Activated CD4-positive, alpha-beta T cell treated with anti-CD3 and anti-CD28 coated beads, Interleukin-2, amount 10 ng/mL, durations not matched to agents 24 days and 14 days (primary cell): ENCODE measurements around the gene SLC35E4. TPM values are rescaled to one million over a fixed set of nuclear protein-coding genes. Genes with fewer than 3 reads are reported as not detected.

Experiments used
- DNase-seq: peaks from one replicate; pipeline ENCODE4 v3.0.0; 2022
- H3K27ac Mint-ChIP-seq: one replicate; pipeline ENCODE4 v1.8.0; 2022; ENCODE audit warnings: mild to moderate bottlenecking, mixed read lengths
- H3K27me3 Mint-ChIP-seq: one replicate; pipeline ENCODE4 v1.8.0; 2022; ENCODE audit warnings: mixed read lengths
- H3K36me3 Mint-ChIP-seq: one replicate; pipeline ENCODE4 v1.8.0; 2022; ENCODE audit warnings: low read depth, mild to moderate bottlenecking, mixed read lengths
- H3K4me1 Mint-ChIP-seq: one replicate; pipeline ENCODE4 v1.8.0; 2021; ENCODE audit warnings: mixed read lengths
- H3K4me3 Mint-ChIP-seq: one replicate; pipeline ENCODE4 v1.8.0; 2022; ENCODE audit warnings: mild to moderate bottlenecking, moderate library complexity, mixed read lengths
- H3K9me3 Mint-ChIP-seq: one replicate; pipeline ENCODE4 v1.8.0; 2021; ENCODE audit warnings: mixed read lengths
- intact Hi-C: fragments of 100-400 bp; cut with micrococcal nuclease; formaldehyde crosslinking; loops from one replicate; pipeline ENCODE4 v1.15.1; 2023
- total RNA-seq: library from RNA; stranded (reverse); gene quantifications from 2 replicates; pipeline ENCODE4 v1.2.3, GENCODE V29; 2022

Gene SLC35E4
- total RNA-seq, 1 donor from 2014 or later = 6.6 TPM

DNA sequence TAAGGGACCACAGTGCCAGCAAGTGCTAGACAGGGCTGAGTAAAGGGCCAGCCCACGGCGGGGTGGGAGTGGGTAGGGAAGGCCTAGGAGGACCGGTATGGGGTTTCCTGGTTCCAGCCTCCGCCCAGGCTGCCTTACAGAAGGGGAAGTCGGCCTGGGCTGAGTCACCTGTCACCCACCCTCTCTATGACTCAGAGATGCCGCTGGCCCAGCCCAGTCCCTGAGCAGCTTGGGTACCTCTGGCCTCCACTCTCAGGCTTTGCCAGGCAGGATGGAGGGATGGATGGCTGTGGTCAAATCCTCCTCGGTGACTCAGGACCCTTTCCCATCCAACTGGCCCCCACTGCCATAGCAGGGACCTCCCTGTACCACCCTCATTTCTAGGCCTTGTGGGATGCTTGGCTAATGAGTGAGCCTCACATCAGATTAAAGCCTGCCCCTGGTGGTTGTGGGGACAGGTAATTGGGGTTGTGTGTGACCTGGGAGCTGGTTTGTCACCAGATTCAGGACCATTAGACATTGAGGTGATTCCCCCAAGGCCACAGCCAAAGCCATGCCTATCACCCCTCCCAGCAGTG lies 13.9 kb downstream of the SLC35E4 start:
- H3K36me3 Mint-ChIP-seq = peaks cover 16% of the 10 kb centered on the region
- H3K4me1 Mint-ChIP-seq = peaks cover 38% of the 10 kb centered on the region
- no peaks in the 10 kb centered on the region for H3K9me3 Mint-ChIP-seq
- intact Hi-C loops = loop anchor here (1.0 to 2.0 kb wide), 3 partner anchors 15 to 93 kb away; partner anchors contain the start of gene DUSP18
- peak overlapping the region; percentile 92 for H3K27ac Mint-ChIP-seq
- peak overlapping the region; percentile 40 for H3K4me3 Mint-ChIP-seq
- peak; percentile 91 for DNase-seq
- no peaks in the 10 kb centered on the region for H3K27me3 Mint-ChIP-seq

DNA sequence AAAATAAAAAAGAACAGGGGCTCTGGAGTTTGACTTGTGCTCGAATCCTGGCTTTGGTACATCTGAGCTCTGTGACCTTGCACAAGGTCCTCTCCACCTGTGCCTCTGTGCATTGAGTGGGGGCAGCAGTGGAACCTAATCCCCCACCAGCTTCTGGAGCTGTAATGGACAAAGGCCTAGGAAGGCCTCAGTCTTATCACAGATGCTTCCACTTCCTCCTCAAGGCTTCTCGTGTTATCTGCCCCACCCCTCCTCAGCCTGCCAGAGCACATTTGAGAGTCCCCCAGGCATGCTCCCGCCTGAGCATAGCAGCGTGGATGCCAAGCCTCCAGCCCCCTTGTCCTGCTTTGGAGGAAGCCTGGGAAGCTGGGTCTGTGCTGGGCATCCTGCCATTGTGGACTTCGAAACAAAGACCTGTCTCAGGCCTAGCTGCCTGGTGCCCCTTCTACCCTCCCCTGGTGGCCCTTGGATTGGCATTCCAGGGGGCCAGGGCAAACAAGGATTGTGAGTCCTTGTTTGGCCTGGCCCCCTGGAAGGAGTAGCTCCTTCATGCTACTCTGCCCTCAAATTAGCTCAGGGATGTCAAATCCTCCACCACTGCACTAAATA lies 15.0 kb downstream of the SLC35E4 start:
- DNase-seq = no peak
- H3K4me1 Mint-ChIP-seq = peaks cover 34% of the 10 kb centered on the region
- no peak overlapping the region for H3K4me3 Mint-ChIP-seq
- H3K27ac Mint-ChIP-seq = peak overlapping the region; percentile 72
- peaks cover 22% of the 10 kb centered on the region for H3K36me3 Mint-ChIP-seq
- no peaks in the 10 kb centered on the region for H3K9me3 Mint-ChIP-seq
- H3K27me3 Mint-ChIP-seq = no peaks in the 10 kb centered on the region
- intact Hi-C loops = no loop called here

- no peak for DNase-seq
Observed at GRCh38 chr22:30652852-30653251, 17.3 kb downstream of the SLC35E4 start.

GRCh38 chr22:30654361-30654760 lies 18.8 kb downstream of the SLC35E4 start:
- no peak overlapping the region for H3K27ac Mint-ChIP-seq
- intact Hi-C loops = no loop called here
- peaks cover 14% of the 10 kb centered on the region for H3K36me3 Mint-ChIP-seq
- no peak for DNase-seq
- peaks cover 24% of the 10 kb centered on the region for H3K4me1 Mint-ChIP-seq
- H3K9me3 Mint-ChIP-seq = no peaks in the 10 kb centered on the region
- H3K4me3 Mint-ChIP-seq = no peak overlapping the region
- H3K27me3 Mint-ChIP-seq = no peaks in the 10 kb centered on the region

More at GRCh38 chr22:30652852-30653251, 17.3 kb downstream of the SLC35E4 start:
- intact Hi-C loops = no loop called here
- peaks cover 18% of the 10 kb centered on the region for H3K36me3 Mint-ChIP-seq
- peaks cover 34% of the 10 kb centered on the region for H3K4me1 Mint-ChIP-seq
- no peak overlapping the region for H3K4me3 Mint-ChIP-seq
- no peaks in the 10 kb centered on the region for H3K9me3 Mint-ChIP-seq
- no peaks in the 10 kb centered on the region for H3K27me3 Mint-ChIP-seq
- peak overlapping the region; percentile 9 for H3K27ac Mint-ChIP-seq

DNA sequence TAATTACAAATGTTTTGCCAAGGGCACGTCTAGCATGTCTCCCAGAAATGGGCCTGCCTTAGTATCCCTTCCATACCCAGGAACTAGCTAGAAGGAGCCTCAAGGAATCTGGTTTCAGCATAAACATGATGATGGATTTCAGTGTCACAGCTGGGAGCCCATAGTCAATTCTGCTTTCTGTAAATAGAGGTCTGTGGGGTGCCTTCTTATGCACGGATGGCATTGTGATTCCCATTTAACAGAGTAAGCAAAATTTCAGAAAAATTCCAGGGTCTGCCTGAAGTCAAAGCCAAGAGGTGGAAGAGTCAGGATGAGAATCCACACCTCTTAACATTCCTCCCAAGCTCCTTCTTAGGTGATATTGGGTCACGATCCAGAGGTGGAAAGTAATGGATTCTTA lies 20.0 kb downstream of the SLC35E4 start:
- no peak for DNase-seq
- no peaks in the 10 kb centered on the region for H3K27me3 Mint-ChIP-seq
- no peak overlapping the region for H3K27ac Mint-ChIP-seq
- no peak overlapping the region for H3K4me3 Mint-ChIP-seq
- intact Hi-C loops = no loop called here
- H3K4me1 Mint-ChIP-seq = peaks cover 18% of the 10 kb centered on the region
- H3K9me3 Mint-ChIP-seq = no peaks in the 10 kb centered on the region
- H3K36me3 Mint-ChIP-seq = peaks cover 21% of the 10 kb centered on the region

DNA sequence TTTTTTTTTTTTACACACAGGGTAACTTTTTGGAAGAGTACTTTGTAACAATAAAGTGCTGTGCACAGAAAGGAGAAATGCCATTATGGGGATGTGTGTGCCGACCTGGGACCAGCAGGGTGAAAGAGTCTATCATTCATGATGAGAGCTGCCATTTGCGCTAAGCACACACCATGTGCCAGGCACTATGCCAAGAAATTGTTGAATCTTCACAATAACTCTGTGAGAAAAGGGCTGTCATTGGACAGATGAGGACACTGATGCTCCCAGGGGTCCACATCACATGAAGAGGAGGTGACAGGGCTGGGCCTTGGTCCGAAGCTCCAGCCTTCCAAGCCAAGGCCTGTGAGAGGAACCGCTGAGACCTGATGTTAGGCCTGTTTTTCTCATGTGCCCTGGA lies 26.5 kb downstream of the SLC35E4 start:
- DNase-seq = no peak

DNA sequence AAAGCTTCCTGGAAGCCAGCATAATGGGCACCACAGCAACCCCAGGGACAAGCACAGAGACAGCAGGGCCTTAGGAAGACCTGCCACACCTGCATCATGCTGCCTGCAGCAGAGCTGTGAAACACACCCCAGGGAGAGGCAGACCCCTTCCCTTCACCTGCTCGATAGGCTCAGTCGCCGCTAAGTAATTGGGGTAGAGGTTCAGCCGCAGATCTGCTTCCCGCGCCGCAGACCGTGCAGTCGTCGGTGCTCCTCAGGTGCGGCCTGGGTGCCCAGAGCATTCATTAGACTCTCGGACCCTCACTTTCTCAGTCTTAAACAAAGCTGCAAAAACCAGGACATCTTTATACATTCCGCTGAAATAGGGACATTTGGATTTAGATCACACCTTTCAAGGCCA lies 29.2 kb downstream of the SLC35E4 start:
- intact Hi-C loops = no loop called here
- peaks cover 30% of the 10 kb centered on the region for H3K36me3 Mint-ChIP-seq
- peaks cover 20% of the 10 kb centered on the region for H3K4me1 Mint-ChIP-seq

More for the DNA sequence above, 26.5 kb downstream of the SLC35E4 start:
- Mint-ChIP-seq H3K27ac (no peak overlapping the region), H3K4me1 (peaks cover 12% of the 10 kb centered on the region), H3K4me3 (no peak overlapping the region), H3K27me3 (no peaks in the 10 kb centered on the region), H3K9me3 (no peaks in the 10 kb centered on the region), H3K36me3 (peaks cover 33% of the 10 kb centered on the region)
- intact Hi-C loops = no loop called here

DNA sequence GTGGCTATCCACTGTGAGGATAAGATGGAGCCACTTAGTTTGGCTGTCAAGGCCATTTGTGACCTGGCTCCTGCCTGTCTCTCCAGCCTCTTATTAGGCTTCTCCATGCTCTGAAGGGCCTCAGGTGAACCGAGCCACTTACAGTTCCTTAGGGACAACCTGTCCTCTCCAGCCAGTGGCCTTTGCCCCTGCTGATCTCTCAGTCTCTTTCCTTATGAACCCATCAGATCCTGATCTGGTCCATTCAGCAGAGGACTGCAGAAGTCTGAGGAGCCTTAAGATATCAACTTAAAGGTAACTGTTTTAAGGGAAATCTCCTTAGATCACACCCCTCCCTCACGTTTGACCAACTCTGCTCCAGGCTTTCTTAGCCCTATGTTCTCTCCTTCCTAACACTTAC lies 29.7 kb downstream of the SLC35E4 start:
- peaks cover 26% of the 10 kb centered on the region for H3K36me3 Mint-ChIP-seq
- H3K27ac Mint-ChIP-seq = peak overlapping the region; percentile 57
- no peak for DNase-seq
- peaks cover 2% of the 10 kb centered on the region for H3K27me3 Mint-ChIP-seq
- H3K4me1 Mint-ChIP-seq = peaks cover 22% of the 10 kb centered on the region
- H3K4me3 Mint-ChIP-seq = no peak overlapping the region
- H3K9me3 Mint-ChIP-seq = no peaks in the 10 kb centered on the region
- intact Hi-C loops = no loop called here

More for the DNA sequence above, 29.2 kb downstream of the SLC35E4 start:
- no peak overlapping the region for H3K4me3 Mint-ChIP-seq
- H3K27me3 Mint-ChIP-seq = peaks cover 2% of the 10 kb centered on the region
- peak; percentile 56 for DNase-seq
- H3K27ac Mint-ChIP-seq = no peak overlapping the region
- H3K9me3 Mint-ChIP-seq = no peaks in the 10 kb centered on the region

DNA sequence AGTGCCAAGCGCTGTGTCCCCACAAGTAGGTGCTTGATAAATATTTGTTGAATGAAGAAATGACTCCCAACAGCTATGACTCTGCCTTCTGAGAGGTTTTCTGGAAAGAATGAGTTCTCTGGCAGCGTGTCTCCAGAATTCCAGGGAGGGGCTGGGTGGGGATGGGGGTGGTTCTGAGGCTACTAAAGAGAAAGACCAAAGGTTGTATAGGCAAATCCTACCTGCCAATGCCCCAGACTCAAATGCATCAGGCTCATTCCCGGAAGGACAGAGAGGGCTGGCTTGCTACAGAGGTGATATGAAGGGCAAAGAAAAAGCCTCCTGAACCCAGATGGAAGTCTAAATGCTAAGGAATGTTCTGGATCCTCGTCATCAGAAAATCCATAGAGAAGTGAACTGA lies 30.2 kb downstream of the SLC35E4 start:
- no peak for DNase-seq
- Mint-ChIP-seq H3K27me3 (peaks cover 2% of the 10 kb centered on the region), H3K27ac (no peak overlapping the region), H3K9me3 (no peaks in the 10 kb centered on the region), H3K4me1 (peaks cover 25% of the 10 kb centered on the region), H3K36me3 (peaks cover 24% of the 10 kb centered on the region), H3K4me3 (peak overlapping the region; percentile 93)
- intact Hi-C loops = loop anchor here (2.0 kb wide), 2 partner anchors 17 to 77 kb away; no protein-coding TSS in a partner anchor

- H3K4me3 Mint-ChIP-seq = peak overlapping the region; percentile 93
- H3K9me3 Mint-ChIP-seq = no peaks in the 10 kb centered on the region
- peak overlapping the region; percentile 92 for H3K27ac Mint-ChIP-seq
- peaks cover 2% of the 10 kb centered on the region for H3K27me3 Mint-ChIP-seq
- DNase-seq = no peak
- peaks cover 25% of the 10 kb centered on the region for H3K4me1 Mint-ChIP-seq
- intact Hi-C loops = loop anchor here (1.0 to 2.0 kb wide), 4 partner anchors 18 to 76 kb away; no protein-coding TSS in a partner anchor
- peaks cover 15% of the 10 kb centered on the region for H3K36me3 Mint-ChIP-seq
Observed at GRCh38 chr22:30667107-30667493, 31.5 kb downstream of the SLC35E4 start.

- peak; percentile 98 for DNase-seq
- Mint-ChIP-seq H3K27me3 (peaks cover 2% of the 10 kb centered on the region), H3K4me1 (peaks cover 29% of the 10 kb centered on the region), H3K36me3 (peaks cover 11% of the 10 kb centered on the region), H3K9me3 (no peaks in the 10 kb centered on the region), H3K27ac (peak within 1 kb of the TSS; percentile 92), H3K4me3 (peak within 1 kb of the TSS; percentile 93)
- intact Hi-C loops = loop anchor here (1.0 to 2.0 kb wide), 4 partner anchors 19 to 75 kb away; no protein-coding TSS in a partner anchor
Observed at GRCh38 chr22:30667494-30668385, 32.2 kb downstream of the SLC35E4 start, which contains the start of gene DUSP18. DUSP18 (minus strand) TSS chr22:30667875; CDS start chr22:30664003, 3,872 bp downstream.

- H3K27me3 Mint-ChIP-seq = peaks cover 2% of the 10 kb centered on the region
- H3K27ac Mint-ChIP-seq = peak overlapping the region; percentile 92
- H3K9me3 Mint-ChIP-seq = no peaks in the 10 kb centered on the region
- DNase-seq = no peak
- H3K36me3 Mint-ChIP-seq = peaks cover 6% of the 10 kb centered on the region
- peak overlapping the region; percentile 93 for H3K4me3 Mint-ChIP-seq
- peaks cover 29% of the 10 kb centered on the region for H3K4me1 Mint-ChIP-seq
- intact Hi-C loops = no loop called here
Observed at GRCh38 chr22:30668386-30668710, 32.8 kb downstream of the SLC35E4 start.

DNA sequence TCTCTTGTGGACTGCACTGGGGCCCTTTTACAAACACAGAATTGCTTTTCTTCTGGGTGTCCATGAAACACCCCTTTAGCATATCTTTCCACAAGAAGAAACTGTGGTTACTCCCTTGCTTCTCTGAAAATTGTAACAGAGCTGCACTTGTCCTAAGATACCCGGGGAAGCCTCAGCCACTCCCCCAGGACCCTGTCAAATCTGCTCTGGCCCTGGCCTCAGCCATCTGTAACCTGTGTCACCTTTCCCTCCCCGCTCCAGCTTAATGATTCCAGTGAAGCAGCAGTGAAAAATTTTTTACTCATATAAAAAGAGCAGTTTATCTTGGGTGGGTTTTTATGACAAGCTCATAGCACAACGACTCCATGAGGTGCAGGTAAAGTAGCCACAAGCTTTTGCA lies 35.5 kb downstream of the SLC35E4 start:
- intact Hi-C loops = no loop called here
- Mint-ChIP-seq H3K27me3 (peaks cover 2% of the 10 kb centered on the region), H3K36me3 (no peaks in the 10 kb centered on the region), H3K9me3 (no peaks in the 10 kb centered on the region), H3K4me3 (no peak overlapping the region), H3K4me1 (peaks cover 23% of the 10 kb centered on the region), H3K27ac (no peak overlapping the region)
- DNase-seq = no peak

DNA sequence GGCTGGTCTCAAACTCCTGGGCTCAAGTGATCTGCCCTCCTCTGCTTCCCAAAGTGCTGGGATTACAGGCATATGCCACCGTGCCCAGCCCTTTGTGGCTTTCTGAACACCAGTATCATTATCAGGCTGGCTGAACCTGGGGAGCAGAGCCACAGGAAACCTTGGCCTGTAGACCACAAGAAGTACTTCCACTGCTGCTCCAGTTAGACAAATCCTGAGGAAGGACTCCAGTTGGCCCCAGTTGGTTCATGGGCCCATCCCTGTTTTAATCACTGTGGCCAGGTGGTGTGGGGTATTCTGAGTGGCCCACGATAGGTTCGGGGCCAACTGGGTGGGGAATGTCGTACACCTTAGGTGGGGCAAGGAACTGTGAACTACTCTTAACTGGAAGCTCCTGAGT lies 37.6 kb downstream of the SLC35E4 start:
- Mint-ChIP-seq H3K36me3 (no peaks in the 10 kb centered on the region), H3K9me3 (no peaks in the 10 kb centered on the region), H3K27me3 (peaks cover 17% of the 10 kb centered on the region), H3K4me3 (no peak overlapping the region), H3K27ac (no peak overlapping the region), H3K4me1 (peaks cover 14% of the 10 kb centered on the region)
- intact Hi-C loops = no loop called here
- DNase-seq = no peak
